BLaER1 treated with 17β-estradiol and CSF1 and Interleukin-3, amounts not matched to agents 10 nM and 100 nM (cell line): ENCODE measurements around the gene MAD2L2.

ENCODE experiments used
- H3K27ac ChIP-seq, 11 experiments: shearing (Covaris generic); formaldehyde crosslinking; 2 replicates each; pipeline ENCODE4 v1.8.1; 2022
- H3K27me3 ChIP-seq, 11 experiments: shearing (Covaris generic); formaldehyde crosslinking; 2 replicates each; pipeline ENCODE4 v1.8.1; 2022
- H3K36me3 ChIP-seq, 11 experiments: shearing (Covaris generic); formaldehyde crosslinking; 2 replicates each; pipeline ENCODE4 v1.8.1; 2022
- H3K4me1 ChIP-seq, 10 experiments: shearing (Covaris generic); formaldehyde crosslinking; 2 replicates each; pipeline ENCODE4 v1.8.1; 2022
- H3K4me2 ChIP-seq, 11 experiments: shearing (Covaris generic); formaldehyde crosslinking; 2 replicates each; pipeline ENCODE4 v1.8.1; 2022
- H3K4me3 ChIP-seq, 10 experiments: shearing (Covaris generic); formaldehyde crosslinking; 2 replicates each; pipeline ENCODE4 v1.8.1; 2022
- H3K9ac ChIP-seq, 11 experiments: shearing (Covaris generic); formaldehyde crosslinking; 2 replicates each; pipeline ENCODE4 v1.8.1; 2022
- H3K9me3 ChIP-seq, 11 experiments: shearing (Covaris generic); formaldehyde crosslinking; replicated peaks in 1 of 11; 2 replicates each; pipeline ENCODE4 v1.8.1; 2022
- H4K20me1 ChIP-seq, 11 experiments: shearing (Covaris generic); formaldehyde crosslinking; 2 replicates each; pipeline ENCODE4 v1.8.1; 2022
- Cebpa-rat ChIP-seq, 11 experiments: shearing (Covaris generic); IDR thresholded peaks; 2 replicates each; pipeline ENCODE4 v1.8.1; 2022

The MAD2L2 gene

GRCh38 chr1:11675325-11675724, 5.6 kb downstream of the MAD2L2 start:
- peaks cover 0 to 86% (median 73%) of the 10 kb centered on the region in 11 experiments; a peak in 18 of 22 replicates for H4K20me1 ChIP-seq
- no peak for TF ChIP-seq Cebpa-rat (IDR thresholded peaks at IDR 0.05)
- no peak overlapping the region for H3K4me2 ChIP-seq
- H3K9ac ChIP-seq: peak overlapping the region in 1 of 11 experiments; percentile 38; a peak in 1 of 22 replicates
- H3K27me3 ChIP-seq: no peaks in the 10 kb centered on the region
- peaks cover 24 to 46% (median 34%) of the 10 kb centered on the region in 10 experiments for H3K4me1 ChIP-seq
- no peak overlapping the region; a peak in 1 of 22 replicates for H3K27ac ChIP-seq
- no peaks in the 10 kb centered on the region for H3K9me3 ChIP-seq
- no peak overlapping the region for H3K4me3 ChIP-seq
- peaks cover 47 to 92% (median 82%) of the 10 kb centered on the region in 11 experiments for H3K36me3 ChIP-seq

GRCh38 chr1:11674488-11674887, 6.5 kb downstream of the MAD2L2 start:
- TF ChIP-seq Cebpa-rat (IDR thresholded peaks at IDR 0.05): no peak
- no peak overlapping the region for H3K4me2 ChIP-seq
- no peak overlapping the region for H3K4me3 ChIP-seq
- H3K27me3 ChIP-seq: no peaks in the 10 kb centered on the region
- H3K4me1 ChIP-seq: peaks cover 21 to 40% (median 26%) of the 10 kb centered on the region in 10 experiments
- 0 out of 22 replicates have a peak overlapping the region, but pooled peaks of 1 of the 11 experiments have one; percentile 7 for H3K9ac ChIP-seq
- H3K9me3 ChIP-seq: no peaks in the 10 kb centered on the region
- peaks cover 47 to 96% (median 85%) of the 10 kb centered on the region in 11 experiments for H3K36me3 ChIP-seq
- H3K27ac ChIP-seq: no peak overlapping the region
- peaks cover 0 to 78% (median 65%) of the 10 kb centered on the region in 11 experiments; a peak in 17 of 22 replicates for H4K20me1 ChIP-seq

- 0 out of 22 replicates have a peak overlapping the region, but pooled peaks of 1 of the 11 experiments have one; percentile 6 for H3K9ac ChIP-seq
- peaks cover 19 to 37% (median 24%) of the 10 kb centered on the region in 10 experiments for H3K4me1 ChIP-seq
- no peaks in the 10 kb centered on the region for H3K27me3 ChIP-seq
- H3K9me3 ChIP-seq: no peaks in the 10 kb centered on the region
- H4K20me1 ChIP-seq: peaks cover 0 to 74% (median 60%) of the 10 kb centered on the region in 11 experiments; a peak in 17 of 22 replicates
- no peak overlapping the region for H3K27ac ChIP-seq
- H3K4me3 ChIP-seq: no peak overlapping the region
- H3K4me2 ChIP-seq: no peak overlapping the region
- peaks cover 55 to 95% (median 87%) of the 10 kb centered on the region in 11 experiments for H3K36me3 ChIP-seq
- TF ChIP-seq Cebpa-rat (IDR thresholded peaks at IDR 0.05): no peak
Measured at GRCh38 chr1:11673089-11673769, 7.7 kb downstream of the MAD2L2 start.

- Histone ChIP-seq H3K4me2 (peak overlapping the region in 2 of 11 experiments; percentile 24 to 29; a peak in 2 of 22 replicates), H3K36me3 (peaks cover 55 to 89% (median 78%) of the 10 kb centered on the region in 11 experiments), H3K9me3 (no peaks in the 10 kb centered on the region), H3K27ac (no peak overlapping the region), H4K20me1 (peaks cover 0 to 62% (median 46%) of the 10 kb centered on the region in 11 experiments; a peak in 17 of 22 replicates), H3K4me3 (no peak overlapping the region), H3K9ac (no peak overlapping the region), H3K4me1 (peaks cover 18 to 36% (median 23%) of the 10 kb centered on the region in 10 experiments), H3K27me3 (no peaks in the 10 kb centered on the region)
- TF ChIP-seq Cebpa-rat (IDR thresholded peaks at IDR 0.05): no peak
Measured at GRCh38 chr1:11671544-11672286, 9.2 kb downstream of the MAD2L2 start.

- Histone ChIP-seq H3K4me1 (peaks cover 19 to 41% (median 26%) of the 10 kb centered on the region in 10 experiments), H3K27me3 (no peaks in the 10 kb centered on the region), H4K20me1 (peaks cover 0 to 57% (median 41%) of the 10 kb centered on the region in 11 experiments; a peak in 17 of 22 replicates), H3K9ac (no peak overlapping the region), H3K36me3 (peaks cover 50 to 87% (median 75%) of the 10 kb centered on the region in 11 experiments), H3K27ac (no peak overlapping the region), H3K4me3 (no peak overlapping the region), H3K4me2 (peak overlapping the region in 2 of 11 experiments; percentile 24 to 29; a peak in 2 of 22 replicates), H3K9me3 (no peaks in the 10 kb centered on the region)
- TF ChIP-seq Cebpa-rat (IDR thresholded peaks at IDR 0.05): no peak
Measured at GRCh38 chr1:11671205-11671543, 9.8 kb downstream of the MAD2L2 start.

- no peaks in the 10 kb centered on the region for H3K27me3 ChIP-seq
- TF ChIP-seq Cebpa-rat (IDR thresholded peaks at IDR 0.05): no peak
- peaks cover 19 to 45% (median 30%) of the 10 kb centered on the region in 10 experiments for H3K4me1 ChIP-seq
- H3K9me3 ChIP-seq: no peaks in the 10 kb centered on the region
- H3K36me3 ChIP-seq: peaks cover 45 to 82% (median 70%) of the 10 kb centered on the region in 11 experiments
- no peak overlapping the region; a peak in 1 of 22 replicates for H3K27ac ChIP-seq
- H3K4me3 ChIP-seq: no peak overlapping the region
- H3K9ac ChIP-seq: no peak overlapping the region; a peak in 1 of 22 replicates
- peak overlapping the region in 3 of 11 experiments; percentile 26 to 65 (median 48); a peak in 4 of 22 replicates for H3K4me2 ChIP-seq
- peaks cover 0 to 53% (median 37%) of the 10 kb centered on the region in 11 experiments; a peak in 17 of 22 replicates for H4K20me1 ChIP-seq
Measured at GRCh38 chr1:11670747-11671146, 10.2 kb downstream of the MAD2L2 start.

DNA sequence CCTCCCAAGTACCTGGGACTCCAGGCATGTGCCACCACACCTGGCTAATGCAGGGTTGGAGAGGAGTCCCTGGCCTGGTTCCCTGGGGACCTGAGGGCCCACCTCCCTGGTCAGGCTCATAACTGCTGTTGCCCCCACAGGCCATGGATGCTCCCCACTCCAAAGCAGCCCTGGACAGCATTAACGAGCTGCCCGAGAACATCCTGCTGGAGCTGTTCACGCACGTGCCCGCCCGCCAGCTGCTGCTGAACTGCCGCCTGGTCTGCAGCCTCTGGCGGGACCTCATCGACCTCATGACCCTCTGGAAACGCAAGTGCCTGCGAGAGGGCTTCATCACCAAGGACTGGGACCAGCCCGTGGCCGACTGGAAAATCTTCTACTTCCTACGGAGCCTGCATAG, 12.4 kb downstream of the MAD2L2 start:
- peaks cover 25 to 60% (median 48%) of the 10 kb centered on the region in 11 experiments for H3K36me3 ChIP-seq
- H3K9ac ChIP-seq: peak overlapping the region in 3 of 11 experiments; percentile 2 to 39 (median 7); a peak in 3 of 22 replicates
- peak overlapping the region in 6 of 11 experiments; percentile 32 to 49 (median 38); a peak in 10 of 22 replicates for H3K4me2 ChIP-seq
- no peak overlapping the region for H3K4me3 ChIP-seq
- peaks cover 24 to 58% (median 43%) of the 10 kb centered on the region in 10 experiments for H3K4me1 ChIP-seq
- H4K20me1 ChIP-seq: peaks cover 0 to 32% (median 22%) of the 10 kb centered on the region in 11 experiments; a peak in 15 of 22 replicates
- no peak for TF ChIP-seq Cebpa-rat (IDR thresholded peaks at IDR 0.05)
- no peaks in the 10 kb centered on the region for H3K9me3 ChIP-seq
- no peak overlapping the region for H3K27ac ChIP-seq
- no peaks in the 10 kb centered on the region for H3K27me3 ChIP-seq

DNA sequence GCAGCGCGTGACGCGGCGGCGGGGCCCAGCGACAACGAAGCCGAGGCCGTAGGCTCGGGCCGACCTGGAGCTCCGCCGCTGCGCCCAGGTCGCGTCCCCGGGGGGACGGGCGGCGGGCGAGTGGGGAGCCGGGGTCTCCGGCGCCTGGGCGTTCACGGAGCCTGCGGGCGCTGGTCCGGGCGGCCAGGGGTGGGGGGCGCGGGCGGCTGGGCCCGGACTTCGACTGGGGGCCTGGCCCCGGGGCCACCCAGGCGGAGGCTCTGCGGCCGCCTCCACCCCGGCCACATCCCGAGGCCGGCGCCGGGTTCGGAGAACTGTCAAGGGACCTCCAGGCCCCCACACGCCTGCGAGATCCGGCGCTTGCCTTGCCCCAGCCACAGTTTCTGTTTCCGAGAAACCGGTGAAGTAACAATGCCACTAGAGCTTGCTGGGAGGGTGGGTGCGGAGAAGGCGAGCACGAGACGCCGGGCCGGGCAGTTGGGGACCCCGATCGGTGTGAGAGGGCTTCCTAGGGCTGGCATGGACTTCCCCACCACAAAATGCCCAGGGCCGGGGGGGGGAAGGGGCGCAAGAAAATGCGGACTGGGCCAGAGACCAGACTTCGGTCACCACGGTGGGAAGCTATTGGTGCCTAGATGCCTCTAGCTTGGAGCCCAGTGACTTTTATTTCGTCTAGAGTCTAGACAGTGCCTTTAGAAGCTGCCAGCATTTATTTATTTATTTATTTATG, 16.4 kb downstream of the MAD2L2 start:
- peak overlapping the region; percentile 74 to 92 (median 81) for H3K27ac ChIP-seq
- H3K4me2 ChIP-seq: peak overlapping the region; percentile 79 to 94 (median 89)
- H3K36me3 ChIP-seq: peaks cover 8 to 50% (median 18%) of the 10 kb centered on the region in 11 experiments; a peak in 20 of 22 replicates
- H3K4me3 ChIP-seq: peak overlapping the region; percentile 57 to 76 (median 66)
- peaks cover 0 to 18% (median 6%) of the 10 kb centered on the region in 11 experiments; a peak in 5 of 22 replicates for H4K20me1 ChIP-seq
- peak overlapping the region; percentile 77 to 89 (median 86) for H3K9ac ChIP-seq
- no peaks in the 10 kb centered on the region for H3K27me3 ChIP-seq
- TF ChIP-seq Cebpa-rat (IDR thresholded peaks at IDR 0.05): peak in 2 of 11 experiments; percentile 10 to 57; a peak in 1 of 22 replicates
- peaks cover 5 to 64% (median 52%) of the 10 kb centered on the region in 10 experiments; a peak in 17 of 20 replicates for H3K4me1 ChIP-seq
- H3K9me3 ChIP-seq: no peaks in the 10 kb centered on the region
